Omental fat pad (tissue), 4 donors: Measurements from ENCODE around the gene ZFYVE28. TPM values are rescaled to one million over a fixed set of nuclear protein-coding genes. Genes with fewer than 3 reads are reported as not detected.

Source experiments
- ATAC-seq: fragments of 150-250 bp; one replicate; pipeline ENCODE4 v1.9.1; 2016; ENCODE audit warnings: mild to moderate bottlenecking, moderate library complexity; ENCODE audit not compliant: low FRiP score
- DNase-seq: peaks from one replicate; pipeline ENCODE4 v3.0.0-alpha.2; 2019; ENCODE audit warnings: low spot score
- total RNA-seq, 4 donors: library from RNA; depleted of rRNA; stranded (reverse); fragments of >200 nt; gene quantifications; one replicate each; pipeline ENCODE4 v1.1.0, GENCODE V29; 2016
- TF ChIP-seq, protein P1 (sequence below), 3 donors: fragments of 450-650 bp; IDR thresholded peaks; one replicate each; pipeline ENCODE4 v1.5.1; 2016 to 2017; ENCODE audit warnings: antibody characterized with exemption in 3 of 3, mild to moderate bottlenecking in 3 of 3, moderate library complexity in 2 of 3

Gene ZFYVE28
- total RNA-seq, 4 donors from 2014 or later = 7.1 to 24.5 (median 16.7) TPM

DNA sequence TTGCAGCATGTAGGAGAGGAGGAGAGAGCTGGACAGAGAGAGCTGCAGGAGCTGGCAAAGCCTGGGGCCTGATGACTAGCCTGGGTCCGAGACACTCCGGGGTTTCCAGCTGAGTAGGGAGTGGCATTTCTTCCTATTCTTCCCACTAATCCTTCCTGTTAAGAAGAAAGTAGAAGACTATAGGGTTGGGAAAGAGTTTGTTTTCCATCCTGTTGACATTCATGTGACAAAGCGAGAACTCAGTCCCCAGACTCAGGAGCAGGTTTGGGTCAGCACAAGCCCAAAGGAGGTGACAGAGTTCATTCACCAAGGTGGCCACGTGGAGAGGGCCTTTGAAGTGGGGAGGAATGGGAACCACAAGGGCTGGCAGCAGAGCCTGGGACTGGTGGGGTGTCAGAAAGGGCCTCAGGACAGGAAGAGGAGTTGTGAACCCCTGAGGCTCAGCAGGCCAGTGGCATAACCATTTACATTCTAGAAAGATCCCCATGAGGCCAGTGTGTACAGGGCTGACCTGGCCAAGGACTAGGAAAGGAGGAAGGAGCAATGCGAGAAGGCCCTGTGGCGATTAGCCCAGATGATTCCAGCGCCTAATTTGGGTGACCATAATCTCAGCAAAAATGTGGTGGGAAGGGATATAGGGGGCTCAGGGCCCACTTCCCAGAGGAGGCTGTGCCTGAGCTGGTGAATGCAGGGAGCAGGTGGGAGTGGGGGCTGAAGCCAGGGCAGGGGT, 173.2 kb downstream of the ZFYVE28 start:
- TF ChIP-seq, protein P1, sequence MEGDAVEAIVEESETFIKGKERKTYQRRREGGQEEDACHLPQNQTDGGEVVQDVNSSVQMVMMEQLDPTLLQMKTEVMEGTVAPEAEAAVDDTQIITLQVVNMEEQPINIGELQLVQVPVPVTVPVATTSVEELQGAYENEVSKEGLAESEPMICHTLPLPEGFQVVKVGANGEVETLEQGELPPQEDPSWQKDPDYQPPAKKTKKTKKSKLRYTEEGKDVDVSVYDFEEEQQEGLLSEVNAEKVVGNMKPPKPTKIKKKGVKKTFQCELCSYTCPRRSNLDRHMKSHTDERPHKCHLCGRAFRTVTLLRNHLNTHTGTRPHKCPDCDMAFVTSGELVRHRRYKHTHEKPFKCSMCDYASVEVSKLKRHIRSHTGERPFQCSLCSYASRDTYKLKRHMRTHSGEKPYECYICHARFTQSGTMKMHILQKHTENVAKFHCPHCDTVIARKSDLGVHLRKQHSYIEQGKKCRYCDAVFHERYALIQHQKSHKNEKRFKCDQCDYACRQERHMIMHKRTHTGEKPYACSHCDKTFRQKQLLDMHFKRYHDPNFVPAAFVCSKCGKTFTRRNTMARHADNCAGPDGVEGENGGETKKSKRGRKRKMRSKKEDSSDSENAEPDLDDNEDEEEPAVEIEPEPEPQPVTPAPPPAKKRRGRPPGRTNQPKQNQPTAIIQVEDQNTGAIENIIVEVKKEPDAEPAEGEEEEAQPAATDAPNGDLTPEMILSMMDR (IDR thresholded peaks at IDR 0.05) = no peak
- peak; percentile 20 for DNase-seq
- ATAC-seq = no peak

DNA sequence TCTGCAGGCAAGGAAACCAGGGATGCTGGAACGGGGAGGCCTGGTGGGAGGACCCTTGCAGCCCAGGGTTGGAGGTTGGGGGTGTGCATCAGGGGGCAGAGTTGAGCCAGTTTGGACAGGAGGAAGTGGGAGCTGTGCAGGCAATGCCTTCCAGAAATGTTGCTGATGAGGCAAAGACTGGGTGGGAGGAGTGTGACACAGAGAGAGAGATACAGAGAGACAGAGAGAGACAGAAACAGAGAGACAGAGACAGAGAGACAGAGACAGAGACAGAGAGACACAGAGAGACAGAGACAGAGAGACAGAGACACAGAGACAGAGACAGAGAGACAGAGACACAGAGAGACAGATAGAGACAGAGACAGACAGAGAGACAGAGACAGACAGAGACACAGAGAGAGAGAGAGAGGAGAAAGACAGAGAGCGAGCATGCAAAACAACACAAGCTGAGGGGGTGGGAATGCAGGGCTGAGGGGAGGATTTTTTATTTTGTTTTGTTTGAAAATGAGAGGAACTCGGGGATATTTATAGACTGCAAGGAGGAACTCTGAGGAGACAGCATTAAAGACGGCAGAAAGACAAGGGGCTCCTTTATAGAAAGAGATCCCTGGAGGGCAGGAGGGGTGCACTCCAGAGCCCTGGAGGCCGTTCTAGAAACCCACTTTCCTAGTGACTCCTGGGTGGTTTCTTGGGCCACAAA, 174.6 kb downstream of the ZFYVE28 start:
- TF ChIP-seq, protein P1 (IDR thresholded peaks at IDR 0.05) = no peak
- ATAC-seq (peak; percentile 26), DNase-seq (no peak)

DNA sequence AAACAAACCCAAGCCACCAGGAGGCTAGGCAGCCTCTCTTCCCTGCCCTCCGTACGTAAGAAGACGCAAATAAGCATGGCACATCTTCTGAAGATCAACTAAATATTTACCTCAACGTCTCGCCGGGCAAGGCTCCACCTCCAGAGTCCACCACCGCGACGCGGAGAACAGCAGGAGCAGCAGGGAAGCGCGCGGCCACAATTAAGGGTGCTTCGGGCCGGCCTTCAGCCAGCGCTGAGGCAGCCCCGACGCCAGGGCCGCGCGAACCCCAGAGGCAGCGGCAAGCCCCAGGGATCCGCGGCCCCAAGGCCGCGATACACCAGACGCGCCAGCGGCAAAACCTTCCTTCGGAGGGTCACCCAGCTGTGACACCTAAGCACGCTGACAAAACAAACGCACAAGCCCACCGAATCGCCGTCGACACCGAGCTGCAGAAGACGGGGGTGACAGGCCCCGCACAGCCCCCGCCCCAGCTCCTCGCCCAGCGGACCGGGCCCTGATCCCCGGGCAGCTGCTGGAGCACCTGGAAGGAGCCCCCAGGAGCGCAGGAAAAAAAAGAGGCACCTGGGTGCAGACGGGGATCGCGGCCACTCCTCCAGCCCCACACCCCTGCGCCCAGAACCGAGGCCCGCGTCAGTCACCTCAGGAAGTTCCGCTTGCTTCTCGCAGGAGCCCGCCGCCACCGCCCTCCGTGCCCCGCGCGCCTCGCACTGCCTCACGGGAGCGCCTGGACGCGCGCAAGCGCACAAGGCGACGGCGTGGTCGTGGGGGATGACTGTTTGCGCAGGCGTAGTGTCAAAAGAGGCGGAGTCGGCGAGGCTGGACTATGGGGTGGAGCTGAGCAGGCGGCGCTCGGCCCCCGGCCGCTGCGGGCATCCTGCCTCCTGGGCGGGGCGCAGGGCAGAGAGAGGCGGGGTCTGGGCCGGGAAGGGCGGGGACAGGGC, 176.8 kb downstream of the ZFYVE28 start, which contains the start of the genes HAUS3 and POLN:
HAUS3 (minus strand) TSS at position 712 of the 944 bp plus-strand sequence. CDS start 1,175 bp downstream, outside the sequence.
POLN (minus strand) TSS at position 712 of the 944 bp plus-strand sequence. CDS start 12,890 bp downstream, outside the sequence.
- peak; percentile 99 for ATAC-seq
- peak; percentile 90 for DNase-seq
- TF ChIP-seq, protein P1 (IDR thresholded peaks at IDR 0.05) = no peak

DNA sequence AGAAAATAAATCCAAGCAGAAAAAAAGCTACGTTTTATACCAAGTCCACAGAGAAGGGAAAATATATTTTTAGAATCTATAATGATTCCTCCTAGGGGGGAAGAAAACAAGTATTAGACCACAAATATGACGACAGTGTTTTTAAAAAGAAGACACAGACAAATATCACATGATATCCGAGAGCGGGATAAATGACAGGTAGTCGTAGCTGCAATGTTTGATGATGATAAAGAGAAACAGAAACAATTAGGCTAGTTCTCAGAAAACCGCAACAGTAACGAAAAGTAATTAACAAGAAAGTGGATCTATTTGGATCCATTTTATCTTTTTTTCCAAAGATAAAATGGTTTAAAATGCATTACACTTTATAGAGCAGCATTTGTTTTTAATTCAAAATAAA, 177.4 kb downstream of the ZFYVE28 start:
- TF ChIP-seq, protein P1 (IDR thresholded peaks at IDR 0.05) = no peak
- DNase-seq (no peak), ATAC-seq (no peak)

DNA sequence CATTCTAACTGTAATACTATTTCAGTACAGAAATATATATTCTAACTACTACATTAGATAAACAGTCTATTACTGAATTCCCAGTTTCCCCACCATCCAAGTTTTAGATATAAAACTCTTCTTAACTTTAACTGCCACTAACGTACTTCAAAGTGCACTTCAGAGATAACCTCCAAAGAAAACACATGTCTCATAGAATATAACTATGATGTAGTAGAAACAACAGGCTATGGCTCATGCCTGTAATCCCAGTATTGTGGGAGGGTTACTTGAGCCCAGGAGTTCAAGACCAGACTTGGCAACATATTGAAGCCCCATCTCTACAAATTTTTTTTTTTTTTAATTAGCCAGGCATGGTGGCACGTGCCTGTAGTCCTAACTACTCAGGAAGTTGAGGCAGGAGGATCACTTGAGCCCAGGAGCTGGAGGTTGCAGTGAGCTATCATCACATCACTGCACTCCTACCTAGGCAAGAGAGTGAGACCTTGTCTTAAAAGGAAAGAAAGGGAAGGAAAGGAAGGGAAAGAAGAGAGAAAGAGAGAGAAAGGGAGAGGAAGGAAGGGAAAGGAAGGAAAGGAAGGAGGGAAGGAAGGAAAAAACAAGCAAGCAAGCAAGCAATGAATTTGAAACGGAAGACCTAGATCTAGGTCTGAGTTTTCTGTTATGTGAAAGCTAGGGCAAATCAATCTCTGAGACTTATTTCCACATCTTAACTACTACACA, 181.3 kb downstream of the ZFYVE28 start:
- TF ChIP-seq, protein P1 (IDR thresholded peaks at IDR 0.05) = no peak
- no peak for ATAC-seq

DNA sequence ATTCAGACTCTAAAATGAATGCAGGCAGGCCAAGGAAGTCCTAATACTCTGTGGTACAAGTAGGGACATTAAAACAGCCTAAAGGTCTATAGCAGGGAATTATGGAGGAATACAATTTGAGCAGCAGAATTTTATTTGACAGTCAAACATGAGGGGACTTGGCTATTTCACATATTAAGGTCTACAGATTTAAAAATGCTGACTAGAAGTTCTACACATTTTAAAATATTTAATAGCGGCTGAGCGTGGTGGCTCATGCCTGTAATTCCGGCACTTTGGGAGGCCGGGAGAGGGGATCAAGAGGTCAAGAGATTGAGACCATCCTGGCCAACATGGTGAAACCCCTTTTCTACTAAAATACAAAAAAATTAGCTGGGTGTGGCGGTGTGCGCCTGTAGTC, 187.4 kb downstream of the ZFYVE28 start:
- DNase-seq (no peak), ATAC-seq (no peak)
- TF ChIP-seq, protein P1 (IDR thresholded peaks at IDR 0.05) = no peak

More for the DNA sequence above, 181.3 kb downstream of the ZFYVE28 start:
- DNase-seq = no peak
